CD4-positive, alpha-beta T cell (primary cell): ENCODE data around the gene TOGARAM2. TPM values are rescaled to one million over a fixed set of nuclear protein-coding genes. Genes with fewer than 3 reads are reported as not detected.

Experiments used
- ATAC-seq: fragments of 200-7000 bp; cut with Tn5 transposase; one replicate; pipeline ENCODE4 v1.10.0; 2022; ENCODE audit warnings: mild to moderate bottlenecking; ENCODE audit not compliant: poor library complexity
- CTCF ChIA-PET: fragments of 350-600 bp; sonication (Branson Sonifier 250); formaldehyde crosslinking; loops from one replicate; lab custom pipeline; 2021; ENCODE audit warnings: antibody characterized with exemption, inconsistent platforms; lab: Charles Lee
- POLR2A ChIA-PET: fragments of 350-600 bp; sonication (Branson Sonifier 250); formaldehyde crosslinking; loops from one replicate; lab custom pipeline; 2021; ENCODE audit warnings: antibody characterized with exemption, inconsistent platforms; lab: Charles Lee
- DNase-seq, 14 experiments: peaks; one replicate each; pipeline ENCODE4 v3.0.0-alpha.2; 2013 to 2020; ENCODE audit warnings: mixed read lengths in 2 of 14
- H3K27ac ChIP-seq, 2 donors: one replicate each; pipeline versions ENCODE4 v1.5.1 to v1.7.0; 2013; ENCODE audit warnings: low read length in 2 of 2, low read depth in 1 of 2, mild to moderate bottlenecking in 1 of 2
- H3K27me3 ChIP-seq, 2 experiments: 1 replicate in 1 of 2; 2 replicates in 1 of 2; pipeline versions ENCODE4 v1.6.1 to v1.7.0; 2013; ENCODE audit warnings: low read length in 2 of 2, control low read depth in 1 of 2, mild to moderate bottlenecking in 1 of 2, moderate library complexity in 1 of 2; ENCODE audit not compliant: insufficient read depth in 2 of 2, control insufficient read depth in 1 of 2
- H3K36me3 ChIP-seq: one replicate; pipeline ENCODE4 v1.6.1; 2013; ENCODE audit warnings: low read length, control low read depth; ENCODE audit not compliant: insufficient read depth
- H3K4me1 ChIP-seq: one replicate; pipeline ENCODE4 v1.6.1; 2013; ENCODE audit warnings: low read length, control low read depth; ENCODE audit not compliant: insufficient read depth
- H3K4me3 ChIP-seq: one replicate; pipeline ENCODE4 v1.5.1; 2013; ENCODE audit warnings: mild to moderate bottlenecking, low read length, moderate library complexity
- H3K9me3 ChIP-seq, 2 experiments: 1 replicate in 1 of 2; 2 replicates in 1 of 2; pipeline versions ENCODE4 v1.6.1 to v1.7.0; 2013; ENCODE audit warnings: low read length in 2 of 2, mild to moderate bottlenecking in 2 of 2, control low read depth in 1 of 2, moderate library complexity in 1 of 2; ENCODE audit not compliant: control insufficient read depth in 1 of 2, insufficient read depth in 1 of 2
- H3K27ac Mint-ChIP-seq: one replicate; pipeline ENCODE4 v1.8.0; 2020; ENCODE audit warnings: mixed read lengths
- H3K27me3 Mint-ChIP-seq: one replicate; pipeline ENCODE4 v1.8.0; 2021; ENCODE audit warnings: mixed read lengths
- H3K36me3 Mint-ChIP-seq: one replicate; pipeline ENCODE4 v1.8.0; 2021; ENCODE audit warnings: low read depth, mixed read lengths
- H3K4me1 Mint-ChIP-seq: one replicate; pipeline ENCODE4 v1.8.0; 2021; ENCODE audit warnings: low read depth, mixed read lengths
- H3K4me3 Mint-ChIP-seq: one replicate; pipeline ENCODE4 v1.8.0; 2020; ENCODE audit warnings: mild to moderate bottlenecking, mixed read lengths
- H3K9me3 Mint-ChIP-seq: one replicate; pipeline ENCODE4 v1.8.0; 2020; ENCODE audit warnings: mixed read lengths
- CTCF ChIP-seq: fragments of 200-600 bp; IDR thresholded peaks from one replicate; pipeline ENCODE4 v1.8.0; 2022; ENCODE audit warnings: antibody characterized with exemption, mild to moderate bottlenecking
- intact Hi-C, 2 experiments: fragments of 100-400 bp; cut with DNase I in 1 of 2; cut with micrococcal nuclease in 1 of 2; formaldehyde crosslinking; loops; one replicate each; pipeline versions ENCODE4 v1.15.1 to v1.9.0; 2023 to 2025; cut with DNase I, micrococcal nuclease
- total RNA-seq, 174 experiments: library from RNA in 2 of 174; stranded (reverse) in 2 of 174; gene quantifications; one replicate each; pipeline ENCODE4 v1.2.3 and lab custom pipeline; 2021 to 2026

Gene TOGARAM2
- total RNA-seq, 2 experiments from 2014 or later, result 2.0 to 2.3 TPM

- no peak for ATAC-seq
- no peaks in the 10 kb centered on the region for H3K27me3 ChIP-seq
- H3K36me3 ChIP-seq, result peaks cover 37% of the 10 kb centered on the region
- ChIA-PET CTCF (no interaction called here), POLR2A (no interaction called here)
- DNase-seq, result no peak
- Mint-ChIP-seq H3K27me3 (no peaks in the 10 kb centered on the region), H3K27ac (no peak overlapping the region), H3K36me3 (peaks cover 36% of the 10 kb centered on the region), H3K9me3 (no peaks in the 10 kb centered on the region), H3K4me3 (no peak overlapping the region), H3K4me1 (no peaks in the 10 kb centered on the region)
- no peak for TF ChIP-seq CTCF
- H3K27ac ChIP-seq, result no peak overlapping the region
- intact Hi-C loops, result loop anchor here (5.0 to 10.0 kb wide), 3 partner anchors 365 to 385 kb away; no protein-coding TSS in a partner anchor
- no peaks in the 10 kb centered on the region for H3K9me3 ChIP-seq
- no peaks in the 10 kb centered on the region for H3K4me1 ChIP-seq
- H3K4me3 ChIP-seq, result no peak overlapping the region
Measured at GRCh38 chr2:28949617-28950305, 31.3 kb upstream of the TOGARAM2 start.

- Histone ChIP-seq H3K27ac (no peak overlapping the region), H3K27me3 (no peaks in the 10 kb centered on the region), H3K4me3 (no peak overlapping the region), H3K4me1 (no peaks in the 10 kb centered on the region), H3K9me3 (no peaks in the 10 kb centered on the region), H3K36me3 (peaks cover 25% of the 10 kb centered on the region)
- no peak for ATAC-seq
- H3K27ac Mint-ChIP-seq, result no peak overlapping the region
- ChIA-PET CTCF (interaction anchor here (0.6 kb wide), 1 partner anchor 67 kb away, joined by 3 read pairs; no protein-coding TSS in a partner anchor), POLR2A (no interaction called here)
- DNase-seq, result no peak
- TF ChIP-seq CTCF, result no peak
- H3K27me3 Mint-ChIP-seq, result no peaks in the 10 kb centered on the region
- no peak overlapping the region for H3K4me3 Mint-ChIP-seq
- intact Hi-C loops, result loop anchor here (5.0 to 10.0 kb wide), 3 partner anchors 364 to 386 kb away; no protein-coding TSS in a partner anchor
- H3K36me3 Mint-ChIP-seq, result peaks cover 24% of the 10 kb centered on the region
- H3K4me1 Mint-ChIP-seq, result no peaks in the 10 kb centered on the region
- H3K9me3 Mint-ChIP-seq, result no peaks in the 10 kb centered on the region
Measured at GRCh38 chr2:28950941-28951630, 30.0 kb upstream of the TOGARAM2 start.

- intact Hi-C loops, result loop anchor here (2.0 to 10.0 kb wide), 4 partner anchors 131 to 387 kb away; no protein-coding TSS in a partner anchor
- POLR2A ChIA-PET, result no interaction called here
- Mint-ChIP-seq H3K9me3 (no peaks in the 10 kb centered on the region), H3K27me3 (no peaks in the 10 kb centered on the region), H3K27ac (no peak overlapping the region), H3K4me3 (no peak overlapping the region), H3K36me3 (peaks cover 17% of the 10 kb centered on the region), H3K4me1 (no peaks in the 10 kb centered on the region)
- Histone ChIP-seq H3K27ac (no peak overlapping the region), H3K4me3 (no peak overlapping the region), H3K27me3 (no peaks in the 10 kb centered on the region), H3K4me1 (peaks cover 3% of the 10 kb centered on the region), H3K36me3 (peaks cover 15% of the 10 kb centered on the region), H3K9me3 (no peaks in the 10 kb centered on the region)
- ATAC-seq (no peak), DNase-seq (peak in 2 of 14 experiments; percentile 24 to 38)
- no peak for TF ChIP-seq CTCF
- CTCF ChIA-PET, result no interaction called here
Measured at GRCh38 chr2:28951910-28952835, 28.9 kb upstream of the TOGARAM2 start.
